Gastrocnemius medialis (tissue), 4 donors: Measurements from ENCODE around the gene CEBPA.

Source experiments
- CTCF ChIP-seq, 5 experiments: fragments of 450-650 bp in 3 of 5; fragments of 200-600 bp in 2 of 5; sonication (generic) in 2 of 5; IDR thresholded peaks in 4 of 5; conservative IDR thresholded peaks in 1 of 5; 1 replicate in 4 of 5; 2 replicates in 1 of 5; pipeline ENCODE4 v1.5.1; 2016 to 2019; ENCODE audit warnings: antibody characterized with exemption in 5 of 5, mild to moderate bottlenecking in 3 of 5, moderate library complexity in 3 of 5
- POLR2A ChIP-seq, 2 donors: fragments of 450-650 bp; IDR thresholded peaks; one replicate each; pipeline ENCODE4 v1.6.1; 2017; ENCODE audit warnings: antibody characterized with exemption in 2 of 2, mild to moderate bottlenecking in 2 of 2, moderate library complexity in 2 of 2

- TF ChIP-seq CTCF (IDR thresholded peaks at IDR 0.05 in 4 of 5, conservative IDR thresholded peaks at IDR 0.05 in 1 of 5) (no peak), POLR2A (IDR thresholded peaks at IDR 0.05) (no peak)
Measured at GRCh38 chr19:33343859-33344572, 41.7 kb upstream of the CEBPA start.
